Loucy (cell line): Measurements from ENCODE around the gene ZNF263.
A peak's percentile ranks its signal among the peaks of the same experiment; 100 is the strongest.

Source experiments
- H2AFZ ChIP-seq: fragments of 200-600 bp; sonication (generic); 2 replicates; pipeline ENCODE4 v1.6.0; 2016; ENCODE audit warnings: antibody characterized with exemption, mild to moderate bottlenecking, low read length, moderate library complexity
- H3F3A ChIP-seq: fragments of 200-600 bp; 2 replicates; pipeline ENCODE4 v1.6.0; 2016; ENCODE audit warnings: antibody characterized with exemption, low read depth, mild to moderate bottlenecking
- H3K27me3 ChIP-seq: fragments of 200-600 bp; sonication (generic); 2 replicates; pipeline ENCODE4 v1.6.1; 2014; ENCODE audit warnings: low read length, mild to moderate bottlenecking; ENCODE audit not compliant: insufficient read depth, poor library complexity, severe bottlenecking
- H3K36me3 ChIP-seq: fragments of 200-600 bp; sonication (generic); 2 replicates; pipeline ENCODE4 v1.6.1; 2016; ENCODE audit warnings: low read length; ENCODE audit not compliant: insufficient read depth
- H3K4me1 ChIP-seq: fragments of 200-600 bp; sonication (generic); 2 replicates; pipeline ENCODE4 v1.5.1; 2014; ENCODE audit warnings: low read length, mild to moderate bottlenecking; ENCODE audit not compliant: insufficient read depth, poor library complexity, severe bottlenecking
- H3K4me2 ChIP-seq: fragments of 200-600 bp; sonication (generic); 2 replicates; pipeline ENCODE4 v1.6.0; 2014; ENCODE audit warnings: antibody characterized with exemption, low read length, low read depth, mild to moderate bottlenecking; ENCODE audit not compliant: poor library complexity, severe bottlenecking
- H3K4me3 ChIP-seq: fragments of 200-600 bp; sonication (generic); 2 replicates; pipeline ENCODE4 v1.5.1; 2014; ENCODE audit warnings: low read length, mild to moderate bottlenecking, mixed read lengths; ENCODE audit not compliant: poor library complexity, severe bottlenecking
- H3K79me2 ChIP-seq: fragments of 200-600 bp; sonication (generic); 2 replicates; pipeline ENCODE4 v1.6.1; 2014; ENCODE audit warnings: low read length; ENCODE audit not compliant: insufficient read depth
- H3K9ac ChIP-seq: fragments of 200-600 bp; sonication (generic); 2 replicates; pipeline ENCODE4 v1.6.0; 2014; ENCODE audit warnings: mild to moderate bottlenecking, low read depth, low read length, moderate library complexity; ENCODE audit not compliant: poor library complexity, severe bottlenecking
- H3K9me2 ChIP-seq: fragments of 200-600 bp; sonication (generic); replicated peaks from 2 replicates; pipeline ENCODE4 v1.6.1; 2016; ENCODE audit warnings: low read depth, low read length, mixed read lengths
- H3K9me3 ChIP-seq: fragments of 200-600 bp; sonication (generic); 2 replicates; pipeline ENCODE4 v1.6.1; 2014; ENCODE audit warnings: mild to moderate bottlenecking, antibody characterized with exemption, low read length, low read depth; ENCODE audit not compliant: insufficient read depth
- H4K20me1 ChIP-seq: fragments of 200-600 bp; sonication (generic); 2 replicates; pipeline ENCODE4 v1.6.0; 2014; ENCODE audit warnings: antibody characterized with exemption, low read length, mild to moderate bottlenecking; ENCODE audit not compliant: insufficient read depth, poor library complexity, severe bottlenecking
- CTCF ChIP-seq: fragments of 200-600 bp; sonication (generic); conservative IDR thresholded peaks from 2 replicates; pipeline ENCODE4 v1.5.1; 2014; ENCODE audit warnings: mild to moderate bottlenecking, antibody characterized with exemption, low read length
- EZH2phosphoT487 ChIP-seq: fragments of 200-600 bp; IDR thresholded peaks from 2 replicates; pipeline ENCODE4 v1.6.1; 2018; ENCODE audit warnings: antibody characterized with exemption, mild to moderate bottlenecking, moderate library complexity, borderline replicate concordance

ZNF263 gene

DNA sequence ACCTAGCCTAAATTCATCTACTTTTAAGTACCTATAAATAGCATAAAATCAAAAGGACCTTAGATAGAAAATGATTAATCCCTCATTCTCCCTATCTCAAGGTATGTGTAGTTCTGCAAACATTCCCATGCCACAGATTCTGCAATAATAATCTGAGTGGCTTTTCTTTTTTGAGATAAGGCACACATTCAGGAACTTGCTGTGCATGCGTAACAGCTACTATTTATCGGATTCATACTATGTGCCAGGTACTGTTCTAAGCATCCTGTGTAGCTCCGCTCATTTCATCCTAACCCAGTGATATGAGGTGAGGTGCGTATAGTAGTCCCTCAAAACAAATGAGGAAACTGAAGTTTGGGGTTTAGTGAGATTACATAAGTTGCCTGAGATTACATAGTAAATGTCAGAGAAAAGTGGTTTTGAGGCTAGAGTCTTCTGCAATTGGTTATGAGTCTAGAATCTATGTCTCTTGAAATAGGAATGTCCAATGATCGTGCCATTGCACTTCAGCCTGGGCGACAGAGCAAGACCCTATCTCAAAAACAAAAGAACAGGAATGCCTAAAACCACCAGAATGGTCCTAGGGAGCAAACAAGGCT lies 2.0 kb upstream of the ZNF263 start:
- H4K20me1 ChIP-seq = peaks cover 15% of the 10 kb centered on the region
- no peak overlapping the region for H3K9ac ChIP-seq
- H3K9me2 ChIP-seq = no peaks in the 10 kb centered on the region
- TF ChIP-seq EZH2phosphoT487 (no peak), CTCF (no peak)
- no peaks in the 10 kb centered on the region for H3F3A ChIP-seq
- H3K4me1 ChIP-seq = no peaks in the 10 kb centered on the region
- H3K36me3 ChIP-seq = no peaks in the 10 kb centered on the region
- peak overlapping the region; percentile 89 for H3K4me3 ChIP-seq
- peak overlapping the region; percentile 76 for H3K4me2 ChIP-seq
- no peaks in the 10 kb centered on the region for H3K9me3 ChIP-seq
- peaks cover 30% of the 10 kb centered on the region for H3K79me2 ChIP-seq
- H3K27me3 ChIP-seq = no peaks in the 10 kb centered on the region
- H2AFZ ChIP-seq = no peak overlapping the region

DNA sequence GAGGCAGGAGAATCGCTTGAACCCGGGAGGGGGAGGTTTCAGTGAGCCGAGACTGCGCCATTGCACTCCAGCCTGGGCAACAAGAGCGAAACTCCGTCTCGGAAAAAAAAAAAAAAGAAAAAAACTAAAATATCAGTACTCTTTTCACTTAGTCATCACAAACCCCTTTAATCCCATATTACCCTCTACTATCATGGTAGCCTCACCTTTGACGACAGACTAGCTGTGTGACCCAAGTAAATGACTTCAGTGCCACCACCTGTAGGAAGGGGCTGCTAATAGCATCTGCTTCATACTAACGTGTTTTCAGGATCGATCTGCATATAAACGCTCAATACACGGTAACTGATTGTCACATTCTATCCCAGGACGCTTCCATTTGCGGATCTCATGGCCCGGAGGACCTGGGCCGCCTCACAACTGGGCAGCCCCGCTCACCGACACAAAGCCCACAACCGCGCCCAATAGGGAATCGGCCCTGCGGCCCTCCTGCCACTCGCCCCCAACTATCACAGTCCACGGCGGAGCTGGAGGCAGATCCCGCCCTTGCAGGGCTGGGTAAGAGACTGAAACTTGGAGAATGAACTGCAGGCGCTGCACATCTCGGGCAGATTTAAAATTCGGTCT lies 1.1 kb upstream of the ZNF263 start:
- Histone ChIP-seq H3K4me3 (peak overlapping the region; percentile 89), H3K4me2 (peak overlapping the region; percentile 76), H4K20me1 (peaks cover 15% of the 10 kb centered on the region), H2AFZ (peak overlapping the region; percentile 83), H3K9ac (peak overlapping the region; percentile 92), H3F3A (no peaks in the 10 kb centered on the region), H3K4me1 (no peaks in the 10 kb centered on the region), H3K27me3 (no peaks in the 10 kb centered on the region), H3K79me2 (peaks cover 38% of the 10 kb centered on the region), H3K36me3 (no peaks in the 10 kb centered on the region), H3K9me3 (no peaks in the 10 kb centered on the region), H3K9me2 (no peaks in the 10 kb centered on the region)
- TF ChIP-seq EZH2phosphoT487 (no peak), CTCF (no peak)

DNA sequence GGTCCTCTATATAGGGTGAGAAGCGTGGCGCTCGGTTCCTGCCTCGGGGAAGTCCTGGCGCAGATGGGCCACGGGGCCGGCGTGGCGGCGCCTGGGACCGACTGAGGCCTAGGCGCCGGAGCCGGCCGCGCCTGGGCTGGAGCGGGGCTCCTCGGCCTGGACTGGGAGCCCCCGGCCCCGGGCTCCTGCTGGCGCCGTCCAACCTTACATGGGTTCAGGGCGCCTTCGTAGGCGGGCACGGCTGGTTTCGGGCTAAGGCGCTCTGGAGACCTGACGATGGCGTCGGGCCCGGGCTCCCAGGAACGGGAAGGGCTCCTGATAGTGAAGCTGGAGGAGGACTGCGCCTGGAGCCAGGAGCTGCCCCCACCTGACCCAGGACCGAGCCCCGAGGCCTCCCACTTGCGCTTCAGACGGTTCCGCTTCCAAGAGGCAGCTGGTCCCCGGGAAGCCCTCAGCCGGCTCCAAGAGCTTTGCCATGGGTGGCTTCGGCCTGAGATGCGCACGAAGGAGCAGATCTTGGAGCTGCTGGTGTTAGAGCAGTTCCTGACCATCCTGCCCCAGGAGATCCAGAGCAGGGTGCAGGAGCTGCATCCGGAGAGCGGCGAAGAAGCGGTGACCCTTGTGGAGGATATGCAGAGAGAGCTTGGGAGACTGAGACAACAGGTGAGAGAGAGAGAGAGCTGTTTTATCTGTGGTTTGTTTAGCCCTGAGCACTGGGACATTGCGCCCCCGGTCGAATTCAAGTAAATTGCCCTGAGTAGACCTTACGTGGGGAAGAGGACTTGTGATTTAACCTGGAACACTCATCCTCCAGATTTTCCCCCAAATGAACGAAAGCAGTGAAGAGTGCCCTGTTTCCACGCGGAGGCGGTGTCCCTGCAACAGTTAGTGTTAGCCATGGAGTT lies 504 bp downstream of the ZNF263 start:
- Histone ChIP-seq H3K4me1 (no peaks in the 10 kb centered on the region), H3K36me3 (peaks cover 1% of the 10 kb centered on the region; the same call in 1 of the 2 replicates), H3K9ac (peak overlapping the region; percentile 92), H3K27me3 (no peaks in the 10 kb centered on the region), H3K9me3 (no peaks in the 10 kb centered on the region), H3K4me3 (peak overlapping the region; percentile 89), H4K20me1 (peaks cover 15% of the 10 kb centered on the region), H3K4me2 (peak overlapping the region; percentile 88), H3K79me2 (peaks cover 48% of the 10 kb centered on the region), H3K9me2 (no peaks in the 10 kb centered on the region), H2AFZ (0 out of 2 replicates have a peak overlapping the region, but pooled peaks have one; percentile 27), H3F3A (no peaks in the 10 kb centered on the region)
- TF ChIP-seq EZH2phosphoT487 (no peak), CTCF (no peak)
